Neural cell (in vitro differentiated cells): ENCODE measurements around the gene GALNT10. TPM values are rescaled to one million over a fixed set of nuclear protein-coding genes. Genes with fewer than 3 reads are reported as not detected.
A peak's percentile ranks its signal among the peaks of the same experiment; 100 is the strongest.

Experiments used
- H2AFZ ChIP-seq: fragments of 200-600, 300-800 bp; sonication (generic), shearing (Covaris generic); 2 replicates; pipeline ENCODE4 v1.6.0; 2014; ENCODE audit warnings: low read depth, mild to moderate bottlenecking, antibody characterized with exemption, low read length, moderate library complexity
- H3F3A ChIP-seq: fragments of 200-600 bp; shearing (Covaris generic); 2 replicates; pipeline ENCODE4 v1.6.1; 2016; ENCODE audit warnings: mild to moderate bottlenecking, moderate library complexity, mixed read lengths, antibody characterized with exemption, low read length; ENCODE audit not compliant: insufficient read depth, poor library complexity, severe bottlenecking
- H3K27ac ChIP-seq: fragments of 200-600, 300-800 bp; sonication (generic), shearing (Covaris generic); 2 replicates; pipeline ENCODE4 v1.5.1; 2014; ENCODE audit warnings: mild to moderate bottlenecking, low read length, moderate library complexity
- H3K27me3 ChIP-seq: fragments of 300-800, 200-600 bp; sonication (generic), shearing (Covaris generic); 2 replicates; pipeline ENCODE4 v1.6.0; 2014; ENCODE audit warnings: mild to moderate bottlenecking, low read depth, low read length, moderate library complexity; ENCODE audit not compliant: insufficient read depth
- H3K36me3 ChIP-seq: fragments of 300-800, 200-600 bp; sonication (generic), shearing (Covaris generic); 2 replicates; pipeline ENCODE4 v1.5.1; 2014; ENCODE audit warnings: mild to moderate bottlenecking, antibody characterized with exemption, low read length, moderate library complexity; ENCODE audit not compliant: insufficient read depth
- H3K4me2 ChIP-seq: fragments of 300-800, 200-600 bp; sonication (generic), shearing (Covaris generic); 2 replicates; pipeline ENCODE4 v1.6.0; 2014; ENCODE audit warnings: mild to moderate bottlenecking, low read length
- H3K4me3 ChIP-seq: fragments of 300-800, 200-600 bp; sonication (generic), shearing (Covaris generic); 2 replicates; pipeline ENCODE4 v1.5.1; 2014; ENCODE audit warnings: mild to moderate bottlenecking, low read length, moderate library complexity
- H3K79me2 ChIP-seq: fragments of 200-600 bp; shearing (Covaris generic); replicated peaks from 2 replicates; pipeline ENCODE4 v1.6.0; 2014; ENCODE audit warnings: mild to moderate bottlenecking, low read length, moderate library complexity; ENCODE audit not compliant: insufficient read depth
- H3K9ac ChIP-seq: fragments of 300-800, 200-600 bp; sonication (generic), shearing (Covaris generic); 2 replicates; pipeline ENCODE4 v1.6.1; 2016; ENCODE audit warnings: mild to moderate bottlenecking, low read length, mixed read lengths
- H3K9me2 ChIP-seq: fragments of 200-600 bp; shearing (Covaris generic); 2 replicates; pipeline ENCODE4 v1.6.1; 2016; ENCODE audit warnings: mild to moderate bottlenecking, low read length, mixed read lengths; ENCODE audit not compliant: insufficient read depth
- H3K9me3 ChIP-seq: fragments of 200-600, 300-800 bp; sonication (generic), shearing (Covaris generic); 2 replicates; pipeline ENCODE4 v1.6.1; 2016; ENCODE audit warnings: mild to moderate bottlenecking, mixed run types, low read length, moderate library complexity, mixed read lengths
- H4K20me1 ChIP-seq: fragments of 200-600 bp; shearing (Covaris generic); 2 replicates; pipeline ENCODE4 v1.6.1; 2016; ENCODE audit warnings: mild to moderate bottlenecking, mixed run types; ENCODE audit not compliant: insufficient read depth
- EP300 ChIP-seq: fragments of 450-650 bp; conservative IDR thresholded peaks from 2 replicates; pipeline ENCODE4 v1.6.1; 2014; ENCODE audit warnings: antibody characterized with exemption, mild to moderate bottlenecking, moderate library complexity; ENCODE audit not compliant: poor library complexity, severe bottlenecking
- EZH2 ChIP-seq: fragments of 200-600, 300-800 bp; shearing (Covaris generic), sonication (generic); IDR thresholded peaks from 2 replicates; pipeline ENCODE4 v1.6.1; 2014; ENCODE audit warnings: antibody characterized with exemption, low read length, borderline replicate concordance, mild to moderate bottlenecking; ENCODE audit not compliant: insufficient read depth, poor library complexity, severe bottlenecking
- MXI1 ChIP-seq: fragments of 450-650 bp; conservative IDR thresholded peaks from 2 replicates; pipeline ENCODE4 v1.6.1; 2014; ENCODE audit warnings: antibody characterized with exemption, mild to moderate bottlenecking; ENCODE audit not compliant: poor library complexity, severe bottlenecking
- POLR2AphosphoS5 ChIP-seq: IDR thresholded peaks from 2 replicates; pipeline ENCODE4 v1.6.1; 2012
- RAD21 ChIP-seq: fragments of 450-650 bp; conservative IDR thresholded peaks from 2 replicates; pipeline ENCODE4 v1.6.1; 2014; ENCODE audit warnings: antibody characterized with exemption, mild to moderate bottlenecking, moderate library complexity
- SMC3 ChIP-seq: fragments of 450-650 bp; conservative IDR thresholded peaks from 2 replicates; pipeline ENCODE4 v1.6.1; 2014; ENCODE audit warnings: antibody characterized with exemption, mild to moderate bottlenecking, moderate library complexity; ENCODE audit not compliant: poor library complexity
- TAF1 ChIP-seq: IDR thresholded peaks from 2 replicates; pipeline ENCODE4 v1.6.1; 2012; ENCODE audit warnings: low read depth
- polyA plus RNA-seq: library from polyadenylated mRNA; depleted of rRNA; stranded (reverse); fragments of >200 nt; gene quantifications from 2 replicates; pipeline ENCODE4 v1.2.3, GENCODE V29; 2014
- TF ChIP-seq, protein P1 (sequence below): fragments of 450-650 bp; IDR thresholded peaks from 2 replicates; pipeline ENCODE4 v1.5.1; 2014; ENCODE audit warnings: antibody characterized with exemption, mild to moderate bottlenecking, moderate library complexity; ENCODE audit not compliant: poor library complexity, severe bottlenecking
- TF ChIP-seq, protein P2 (sequence below): IDR thresholded peaks from 2 replicates; pipeline ENCODE4 v1.6.1; 2012; ENCODE audit warnings: borderline replicate concordance

GALNT10 gene
- polyA plus RNA-seq, 1 donor from 2014 or later = 3.1 TPM

- no peak for TF ChIP-seq RAD21
- TF ChIP-seq EP300 = no peak
- no peak for TF ChIP-seq POLR2AphosphoS5
- TF ChIP-seq EZH2 = no peak
- TF ChIP-seq, protein P1, sequence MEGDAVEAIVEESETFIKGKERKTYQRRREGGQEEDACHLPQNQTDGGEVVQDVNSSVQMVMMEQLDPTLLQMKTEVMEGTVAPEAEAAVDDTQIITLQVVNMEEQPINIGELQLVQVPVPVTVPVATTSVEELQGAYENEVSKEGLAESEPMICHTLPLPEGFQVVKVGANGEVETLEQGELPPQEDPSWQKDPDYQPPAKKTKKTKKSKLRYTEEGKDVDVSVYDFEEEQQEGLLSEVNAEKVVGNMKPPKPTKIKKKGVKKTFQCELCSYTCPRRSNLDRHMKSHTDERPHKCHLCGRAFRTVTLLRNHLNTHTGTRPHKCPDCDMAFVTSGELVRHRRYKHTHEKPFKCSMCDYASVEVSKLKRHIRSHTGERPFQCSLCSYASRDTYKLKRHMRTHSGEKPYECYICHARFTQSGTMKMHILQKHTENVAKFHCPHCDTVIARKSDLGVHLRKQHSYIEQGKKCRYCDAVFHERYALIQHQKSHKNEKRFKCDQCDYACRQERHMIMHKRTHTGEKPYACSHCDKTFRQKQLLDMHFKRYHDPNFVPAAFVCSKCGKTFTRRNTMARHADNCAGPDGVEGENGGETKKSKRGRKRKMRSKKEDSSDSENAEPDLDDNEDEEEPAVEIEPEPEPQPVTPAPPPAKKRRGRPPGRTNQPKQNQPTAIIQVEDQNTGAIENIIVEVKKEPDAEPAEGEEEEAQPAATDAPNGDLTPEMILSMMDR = no peak
- TF ChIP-seq TAF1 = no peak
- TF ChIP-seq, protein P2, sequence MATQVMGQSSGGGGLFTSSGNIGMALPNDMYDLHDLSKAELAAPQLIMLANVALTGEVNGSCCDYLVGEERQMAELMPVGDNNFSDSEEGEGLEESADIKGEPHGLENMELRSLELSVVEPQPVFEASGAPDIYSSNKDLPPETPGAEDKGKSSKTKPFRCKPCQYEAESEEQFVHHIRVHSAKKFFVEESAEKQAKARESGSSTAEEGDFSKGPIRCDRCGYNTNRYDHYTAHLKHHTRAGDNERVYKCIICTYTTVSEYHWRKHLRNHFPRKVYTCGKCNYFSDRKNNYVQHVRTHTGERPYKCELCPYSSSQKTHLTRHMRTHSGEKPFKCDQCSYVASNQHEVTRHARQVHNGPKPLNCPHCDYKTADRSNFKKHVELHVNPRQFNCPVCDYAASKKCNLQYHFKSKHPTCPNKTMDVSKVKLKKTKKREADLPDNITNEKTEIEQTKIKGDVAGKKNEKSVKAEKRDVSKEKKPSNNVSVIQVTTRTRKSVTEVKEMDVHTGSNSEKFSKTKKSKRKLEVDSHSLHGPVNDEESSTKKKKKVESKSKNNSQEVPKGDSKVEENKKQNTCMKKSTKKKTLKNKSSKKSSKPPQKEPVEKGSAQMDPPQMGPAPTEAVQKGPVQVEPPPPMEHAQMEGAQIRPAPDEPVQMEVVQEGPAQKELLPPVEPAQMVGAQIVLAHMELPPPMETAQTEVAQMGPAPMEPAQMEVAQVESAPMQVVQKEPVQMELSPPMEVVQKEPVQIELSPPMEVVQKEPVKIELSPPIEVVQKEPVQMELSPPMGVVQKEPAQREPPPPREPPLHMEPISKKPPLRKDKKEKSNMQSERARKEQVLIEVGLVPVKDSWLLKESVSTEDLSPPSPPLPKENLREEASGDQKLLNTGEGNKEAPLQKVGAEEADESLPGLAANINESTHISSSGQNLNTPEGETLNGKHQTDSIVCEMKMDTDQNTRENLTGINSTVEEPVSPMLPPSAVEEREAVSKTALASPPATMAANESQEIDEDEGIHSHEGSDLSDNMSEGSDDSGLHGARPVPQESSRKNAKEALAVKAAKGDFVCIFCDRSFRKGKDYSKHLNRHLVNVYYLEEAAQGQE = no peak
- no peak for TF ChIP-seq MXI1
- no peak for TF ChIP-seq SMC3
- no peaks in the 10 kb centered on the region for H3K9me2 ChIP-seq
- peak overlapping the region; percentile 25 for H3K4me3 ChIP-seq
- no peaks in the 10 kb centered on the region for H3K36me3 ChIP-seq
- H3K9ac ChIP-seq = no peak overlapping the region
- H3K27me3 ChIP-seq = no peaks in the 10 kb centered on the region
- no peak overlapping the region for H3K4me2 ChIP-seq
- H3K79me2 ChIP-seq = no peaks in the 10 kb centered on the region
- H2AFZ ChIP-seq = no peak overlapping the region
- no peaks in the 10 kb centered on the region for H4K20me1 ChIP-seq
- H3F3A ChIP-seq = no peaks in the 10 kb centered on the region
- H3K9me3 ChIP-seq = no peaks in the 10 kb centered on the region
- no peak overlapping the region for H3K27ac ChIP-seq
Measured at GRCh38 chr5:154271466-154271865, 80.9 kb downstream of the GALNT10 start.

- no peaks in the 10 kb centered on the region for H3K9me2 ChIP-seq
- H3K36me3 ChIP-seq = no peaks in the 10 kb centered on the region
- H3K79me2 ChIP-seq = no peaks in the 10 kb centered on the region
- no peaks in the 10 kb centered on the region for H3K9me3 ChIP-seq
- no peak overlapping the region for H3K4me2 ChIP-seq
- H2AFZ ChIP-seq = no peak overlapping the region
- no peaks in the 10 kb centered on the region for H3K27me3 ChIP-seq
- no peaks in the 10 kb centered on the region for H4K20me1 ChIP-seq
- no peak overlapping the region for H3K27ac ChIP-seq
- no peak overlapping the region for H3K9ac ChIP-seq
- TF ChIP-seq POLR2AphosphoS5 (no peak), RAD21 (no peak), MXI1 (no peak), TAF1 (no peak), EZH2 (no peak), SMC3 (no peak), EP300 (no peak)
- TF ChIP-seq, protein P2 = no peak
- TF ChIP-seq, protein P1 = no peak
- no peaks in the 10 kb centered on the region for H3F3A ChIP-seq
- H3K4me3 ChIP-seq = peak overlapping the region; percentile 25
Measured at GRCh38 chr5:154271936-154272514, 81.5 kb downstream of the GALNT10 start.
